SK-N-SH treated with all-trans-retinoic acid at 6 μM for 48 hours (cell line): ENCODE data around the gene ARMH3.

Experiments
- CREB5 ChIP-seq: fragments of 250-450 bp; sonication (Bioruptor Pico); IDR thresholded peaks from 2 replicates; pipeline ENCODE4 v1.5.1; 2020; ENCODE audit warnings: low read depth, mild to moderate bottlenecking, moderate library complexity
- CSRNP3 ChIP-seq: fragments of 250-450 bp; sonication (Bioruptor Pico); IDR thresholded peaks from 2 replicates; pipeline ENCODE4 v1.5.1; 2021; ENCODE audit warnings: mild to moderate bottlenecking, moderate library complexity
- GLIS3 ChIP-seq: fragments of 250-450 bp; sonication (Bioruptor Pico); IDR thresholded peaks from 2 replicates; pipeline ENCODE4 v1.5.0; 2020; ENCODE audit warnings: mild to moderate bottlenecking, moderate library complexity
- PATZ1 ChIP-seq: fragments of 250-450 bp; sonication (Bioruptor Pico); IDR thresholded peaks from 2 replicates; pipeline ENCODE4 v1.8.0; 2020; ENCODE audit warnings: mild to moderate bottlenecking, moderate library complexity, borderline replicate concordance
- RARB ChIP-seq: fragments of 250-450 bp; sonication (Bioruptor Pico); IDR thresholded peaks from 2 replicates; pipeline ENCODE4 v1.8.0; 2021; ENCODE audit warnings: mild to moderate bottlenecking, moderate library complexity
- SNAI2 ChIP-seq: fragments of 250-450 bp; sonication (Bioruptor Pico); IDR thresholded peaks from 2 replicates; pipeline ENCODE4 v1.5.0; 2020; ENCODE audit warnings: mild to moderate bottlenecking, moderate library complexity
- TCF4 ChIP-seq: fragments of 250-450 bp; sonication (Bioruptor Pico); IDR thresholded peaks from 2 replicates; pipeline ENCODE4 v1.8.0; 2021; ENCODE audit warnings: mild to moderate bottlenecking, moderate library complexity, borderline replicate concordance
- ZFP30 ChIP-seq: fragments of 450-650 bp; formaldehyde crosslinking; IDR thresholded peaks from 2 replicates; pipeline ENCODE4 v1.5.0; 2022; ENCODE audit warnings: mild to moderate bottlenecking, moderate library complexity
- ZNF8 ChIP-seq: fragments of 450-650 bp; formaldehyde crosslinking; IDR thresholded peaks from 2 replicates; pipeline ENCODE4 v1.5.0; 2020; ENCODE audit warnings: mild to moderate bottlenecking, moderate library complexity

GRCh38 chr10:101879456-101880231 is 176.3 kb downstream of the ARMH3 start:
- TF ChIP-seq CSRNP3 (CRISPR knock-in tag) (no peak), CREB5 (no peak), ZNF8 (no peak), TCF4 (CRISPR knock-in tag) (no peak), SNAI2 (CRISPR knock-in tag) (no peak), ZFP30 (CRISPR knock-in tag) (no peak), RARB (CRISPR knock-in tag) (no peak), GLIS3 (CRISPR knock-in tag) (no peak), PATZ1 (CRISPR knock-in tag) (no peak)
